Psoas muscle (tissue), 8 donors: ENCODE measurements around the gene ZNRF1. TPM values are rescaled to one million over a fixed set of nuclear protein-coding genes. Genes with fewer than 3 reads are reported as not detected.

Source experiments
- ATAC-seq, 4 donors: fragments of 200-7000 bp; cut with Tn5 transposase; one replicate each; pipeline ENCODE4 v1.9.1; 2020; ENCODE audit warnings: moderate library complexity in 3 of 4, mild to moderate bottlenecking in 2 of 4
- DNase-seq, 2 donors: peaks; one replicate each; pipeline ENCODE4 v3.0.0-alpha.2; 2020
- H3K27ac ChIP-seq: fragments of 200-600 bp; one replicate; pipeline ENCODE4 v1.8.0; 2022
- H3K27me3 ChIP-seq, 3 donors: fragments of 200-600 bp in 1 of 3; one replicate each; pipeline versions ENCODE4 v1.6.1 to v1.8.0; 2013 to 2022; ENCODE audit warnings: low read length in 2 of 3, mild to moderate bottlenecking in 2 of 3, moderate library complexity in 1 of 3; ENCODE audit not compliant: insufficient read depth in 3 of 3
- H3K36me3 ChIP-seq, 2 donors: fragments of 200-600 bp in 1 of 2; one replicate each; pipeline versions ENCODE4 v1.6.1 to v1.8.0; 2013 to 2022; ENCODE audit warnings: low read depth in 1 of 2, mild to moderate bottlenecking in 1 of 2, moderate library complexity in 1 of 2; ENCODE audit not compliant: insufficient read depth in 1 of 2
- H3K4me1 ChIP-seq: fragments of 200-600 bp; one replicate; pipeline ENCODE4 v1.8.0; 2022
- H3K4me3 ChIP-seq: fragments of 200-600 bp; one replicate; pipeline ENCODE4 v1.8.0; 2022; ENCODE audit warnings: mild to moderate bottlenecking
- H3K9me3 ChIP-seq: fragments of 200-600 bp; one replicate; pipeline ENCODE4 v1.8.0; 2022
- CTCF ChIP-seq: fragments of 200-600 bp; IDR thresholded peaks from one replicate; pipeline ENCODE4 v1.8.0; 2022; ENCODE audit warnings: antibody characterized with exemption
- WGBS, 3 donors: extraction: QIAGEN DNeasy Blood & Tissue Kit; methylation state at CpG; one replicate each; pipeline versions ENCODE4 v1.1.6 to v1.1.7; 2013; 5-methylcytosine and 5-hydroxymethylcytosine counted together
- intact Hi-C, 2 donors: fragments of 100-400 bp; cut with DNase I; formaldehyde crosslinking; loops; one replicate each; pipeline versions ENCODE4 v1.11.0 to v1.14.2; 2022
- polyA plus RNA-seq, 3 donors: library from polyadenylated mRNA; stranded (reverse); fragments of 200-250 nt; gene quantifications; one replicate each; pipeline ENCODE4 v1.2.3, GENCODE V29; 2013
- total RNA-seq, 4 donors: library from RNA; stranded (reverse); fragmentation: NEBNext Ultra II Directional in 2 of 4; extraction: Animal tissue kit (Norgen Biotek cat#: 25700) in 2 of 4; gene quantifications; one replicate each; pipeline versions ENCODE4 v1.2.1 to v1.2.4, GENCODE V29; 2021 to 2023
- donor health status: healthy with polysubstance abuse.
- donor health status: DM: no; HTN: no; CAD: no; lungs with moderate emphysema.
- donor health status: Bipolar disorder and iron deficiency.
- donor health status: healthy.
- donor health status: DM: yes; HTN: yes; CAD: no.
- donor health status: DM: no; HTN: no; CAD: no.
- donor health status: DM: no; HTN: no; CAD: no.
- donor health status: DM: yes; HTN: yes; CAD: no.

The ZNRF1 gene
- total and polyA plus RNA-seq, 7 donors, result 6.7 to 57.0 (median 27.4) TPM

GRCh38 chr16:75092777-75093176, 94.0 kb downstream of the ZNRF1 start:
- Histone ChIP-seq H3K4me1 (peaks cover 47% of the 10 kb centered on the region), H3K27ac (peak overlapping the region; percentile 61), H3K27me3 (no peaks in the 10 kb centered on the region), H3K9me3 (no peaks in the 10 kb centered on the region), H3K36me3 (peaks cover 0 to 24% of the 10 kb centered on the region in 2 donors), H3K4me3 (no peak overlapping the region)
- intact Hi-C loops, result no loop called here
- ATAC-seq (peak; percentile 43 to 79 (median 71)), DNase-seq (peak in 1 of 2 donors; percentile 65)
- WGBS, 3 donors, result 24 to 57% (median 28%) methylated on average over 7 of the region's 7 CpGs
- TF ChIP-seq CTCF, result no peak

GRCh38 chr16:75093598-75094540, 95.0 kb downstream of the ZNRF1 start:
- no peak for TF ChIP-seq CTCF
- H3K27ac ChIP-seq, result peak overlapping the region; percentile 61
- peaks cover 0 to 24% of the 10 kb centered on the region in 2 donors for H3K36me3 ChIP-seq
- H3K4me3 ChIP-seq, result no peak overlapping the region
- no peak for DNase-seq
- peaks cover 47% of the 10 kb centered on the region for H3K4me1 ChIP-seq
- ATAC-seq, result no peak
- 91 to 93% (median 93%) methylated on average over 23 of the region's 23 CpGs for WGBS, 3 donors
- no peaks in the 10 kb centered on the region for H3K27me3 ChIP-seq
- no peaks in the 10 kb centered on the region for H3K9me3 ChIP-seq
- intact Hi-C loops, result no loop called here

- no peak overlapping the region for H3K27ac ChIP-seq
- WGBS, 3 donors, result 92 to 94% (median 94%) methylated on average over 13 to 14 of the region's 14 CpGs
- H3K36me3 ChIP-seq, result peaks cover 0 to 24% of the 10 kb centered on the region in 2 donors
- H3K4me3 ChIP-seq, result no peak overlapping the region
- ATAC-seq (no peak), DNase-seq (no peak)
- intact Hi-C loops, result no loop called here
- H3K9me3 ChIP-seq, result no peaks in the 10 kb centered on the region
- no peak for TF ChIP-seq CTCF
- H3K27me3 ChIP-seq, result no peaks in the 10 kb centered on the region
- H3K4me1 ChIP-seq, result peaks cover 49% of the 10 kb centered on the region
Observed at GRCh38 chr16:75095204-75095621, 96.4 kb downstream of the ZNRF1 start.

GRCh38 chr16:75096656-75097055, 97.8 kb downstream of the ZNRF1 start:
- 74 to 86% (median 77%) methylated on average over 6 of the region's 6 CpGs for WGBS, 3 donors
- peak; percentile 13 for TF ChIP-seq CTCF
- DNase-seq, result no peak
- H3K27ac ChIP-seq, result peak overlapping the region; percentile 36
- no peaks in the 10 kb centered on the region for H3K27me3 ChIP-seq
- H3K4me1 ChIP-seq, result peaks cover 46% of the 10 kb centered on the region
- H3K36me3 ChIP-seq, result peaks cover 0 to 24% of the 10 kb centered on the region in 2 donors
- intact Hi-C loops, result no loop called here
- H3K4me3 ChIP-seq, result no peak overlapping the region
- no peaks in the 10 kb centered on the region for H3K9me3 ChIP-seq
- ATAC-seq, result no peak
